Measurements from ENCODE around the gene HOXB3. TPM values are rescaled to one million over a fixed set of nuclear protein-coding genes. Genes with fewer than 3 reads are reported as not detected.

The HOXB3 gene
- polyA plus RNA-seq, 3 donors, result 105 to 150 (median 118) TPM

- DNase-seq (ENCODE audit: low read depth in 3 of 3, low spot score in 2 of 3), result no peak
Measured at GRCh38 chr17:48626245-48627117, 36.4 kb upstream of the HOXB3 start, which contains the start of gene HOXB9. Gene HOXB9 (minus strand): TSS chr17:48626358. CDS start chr17:48626269, 89 bp downstream.

GRCh38 chr17:48625495-48626244, 35.6 kb upstream of the HOXB3 start:
- no peak for DNase-seq (ENCODE audit: low read depth in 3 of 3, low spot score in 2 of 3)

GRCh38 chr17:48624544-48625494, 34.8 kb upstream of the HOXB3 start:
- DNase-seq (ENCODE audit: low read depth in 3 of 3, low spot score in 2 of 3), result no peak

GRCh38 chr17:48624118-48624517, 34.1 kb upstream of the HOXB3 start:
- no peak for DNase-seq (ENCODE audit: low read depth in 3 of 3, low spot score in 2 of 3)

GRCh38 chr17:48623583-48623982, 33.5 kb upstream of the HOXB3 start:
- DNase-seq (ENCODE audit: low read depth in 3 of 3, low spot score in 2 of 3), result no peak

- no peak for DNase-seq (ENCODE audit: low read depth in 3 of 3, low spot score in 2 of 3)
Measured at GRCh38 chr17:48622857-48623256, 32.8 kb upstream of the HOXB3 start.

- no peak for DNase-seq (ENCODE audit: low read depth in 3 of 3, low spot score in 2 of 3)
Measured at GRCh38 chr17:48621410-48622392, 31.7 kb upstream of the HOXB3 start.

GRCh38 chr17:48620461-48621139, 30.6 kb upstream of the HOXB3 start:
- no peak for DNase-seq (ENCODE audit: low read depth in 3 of 3, low spot score in 2 of 3)

- no peak for DNase-seq (ENCODE audit: low read depth in 3 of 3, low spot score in 2 of 3)
Measured at GRCh38 chr17:48619826-48620449, 29.9 kb upstream of the HOXB3 start.

GRCh38 chr17:48618256-48618896, 28.3 kb upstream of the HOXB3 start:
- no peak for DNase-seq (ENCODE audit: low read depth in 3 of 3, low spot score in 2 of 3)

- no peak for DNase-seq (ENCODE audit: low read depth in 3 of 3, low spot score in 2 of 3)
Measured at GRCh38 chr17:48617471-48618255, 27.6 kb upstream of the HOXB3 start.

GRCh38 chr17:48616717-48617470, 26.9 kb upstream of the HOXB3 start:
- DNase-seq (ENCODE audit: low read depth in 3 of 3, low spot score in 2 of 3), result no peak

- DNase-seq (ENCODE audit: low read depth in 3 of 3, low spot score in 2 of 3), result no peak
Measured at GRCh38 chr17:48615963-48616716, 26.1 kb upstream of the HOXB3 start.

- DNase-seq (ENCODE audit: low read depth in 3 of 3, low spot score in 2 of 3), result peak in 1 of 3 donors; percentile 67
Measured at GRCh38 chr17:48615047-48615962, 25.3 kb upstream of the HOXB3 start, which contains the start of gene HOXB8. Gene HOXB8 (minus strand): TSS chr17:48615292. CDS start chr17:48614704, 588 bp downstream.

Measured in right renal cortex interstitium (tissue), 3 donors.